ENCODE measurements around the gene TTC39B. TPM values are rescaled to one million over a fixed set of nuclear protein-coding genes. Genes with fewer than 3 reads are reported as not detected.
"Not testable (repeated sequence)": the region's sequence is repeated elsewhere in the genome, so short reads cannot be mapped to it uniquely, and the experiment has no call there.

Gene TTC39B
- 3.2 TPM for total RNA-seq
- long read RNA-seq, full-length matches to known transcripts = 3 of 6 reads
- long read RNA-seq, partial matches to known transcripts = 0 of 6 reads
- long read RNA-seq, other reads (novel, unspliced or antisense) = 3 of 6 reads

- DNase-seq (ENCODE audit: low spot score) = peak; percentile 95
- intact Hi-C loops (cut with DNase I) = loop anchor here (2.0 to 10.0 kb wide), 4 partner anchors 92 to 245 kb away; partner anchors contain the start of genes CCDC171, PSIP1 and SNAPC3
These were observed at the start of gene TTC39B for GRCh38 chr9:15306757-15307522. TSS of gene TTC39B (minus strand) at chr9:15307216. CDS start at chr9:15307125, 91 bp downstream.

GRCh38 chr9:15355669-15356068 is 48.7 kb upstream of the TTC39B start:
- intact Hi-C loops (cut with DNase I) = no loop called here
- no peak for DNase-seq (ENCODE audit: low spot score)

GRCh38 chr9:15354713-15355112 is 47.7 kb upstream of the TTC39B start:
- intact Hi-C loops (cut with DNase I) = no loop called here
- no peak for DNase-seq (ENCODE audit: low spot score)

- intact Hi-C loops (cut with DNase I) = no loop called here
- no peak for DNase-seq (ENCODE audit: low spot score)
These were observed 46.9 kb upstream of the TTC39B start for GRCh38 chr9:15353892-15354291.

GRCh38 chr9:15352306-15352705 is 45.3 kb upstream of the TTC39B start:
- intact Hi-C loops (cut with DNase I) = no loop called here
- no peak for DNase-seq (ENCODE audit: low spot score)

GRCh38 chr9:15349892-15350761 is 43.1 kb upstream of the TTC39B start:
- intact Hi-C loops (cut with DNase I) = no loop called here
- no peak for DNase-seq (ENCODE audit: low spot score)

- no peak for DNase-seq (ENCODE audit: low spot score)
- intact Hi-C loops (cut with DNase I) = no loop called here
These were observed 39.8 kb upstream of the TTC39B start for GRCh38 chr9:15346837-15347236.

- intact Hi-C loops (cut with DNase I) = no loop called here
- DNase-seq (ENCODE audit: low spot score) = no peak
These were observed 37.2 kb upstream of the TTC39B start for GRCh38 chr9:15344191-15344590.

GRCh38 chr9:15333376-15333881 is 26.4 kb upstream of the TTC39B start:
- DNase-seq (ENCODE audit: low spot score) = no peak
- intact Hi-C loops (cut with DNase I) = no loop called here

- intact Hi-C loops (cut with DNase I) = no loop called here
- DNase-seq (ENCODE audit: low spot score) = no peak
These were observed 25.9 kb upstream of the TTC39B start for GRCh38 chr9:15332939-15333338.

GRCh38 chr9:15329539-15330109 is 22.6 kb upstream of the TTC39B start:
- DNase-seq (ENCODE audit: low spot score) = no peak
- intact Hi-C loops (cut with DNase I) = no loop called here

- DNase-seq (ENCODE audit: low spot score) = no peak
- intact Hi-C loops (cut with DNase I) = no loop called here
These were observed 21.9 kb upstream of the TTC39B start for GRCh38 chr9:15328946-15329345.

- DNase-seq (ENCODE audit: low spot score) = not testable (repeated sequence)
These were observed 15.7 kb upstream of the TTC39B start for GRCh38 chr9:15322695-15323094.

GRCh38 chr9:15319661-15320060 is 12.6 kb upstream of the TTC39B start:
- DNase-seq (ENCODE audit: low spot score); intact Hi-C loops (cut with DNase I): not testable (repeated sequence)

More at GRCh38 chr9:15322695-15323094, 15.7 kb upstream of the TTC39B start:
- intact Hi-C loops (cut with DNase I) = not testable (repeated sequence)

- DNase-seq (ENCODE audit: low spot score) = no peak
- intact Hi-C loops (cut with DNase I) = no loop called here
These were observed 10.8 kb upstream of the TTC39B start for GRCh38 chr9:15317836-15318235.

- intact Hi-C loops (cut with DNase I) = no loop called here
These were observed 4.6 kb upstream of the TTC39B start for GRCh38 chr9:15311607-15312006.

GRCh38 chr9:15310107-15310850 is 3.3 kb upstream of the TTC39B start:
- intact Hi-C loops (cut with DNase I) = no loop called here
- DNase-seq (ENCODE audit: low spot score) = no peak

More at GRCh38 chr9:15311607-15312006, 4.6 kb upstream of the TTC39B start:
- no peak for DNase-seq (ENCODE audit: low spot score)

GRCh38 chr9:15308511-15308910 is 1.5 kb upstream of the TTC39B start:
- DNase-seq (ENCODE audit: low spot score) = no peak
- intact Hi-C loops (cut with DNase I) = loop anchor here (5.0 to 10.0 kb wide), 3 partner anchors 94 to 244 kb away; partner anchors contain the start of genes CCDC171 and SNAPC3

GRCh38 chr9:15307523-15307841 is 466 bp upstream of the TTC39B start:
- no peak for DNase-seq (ENCODE audit: low spot score)
- intact Hi-C loops (cut with DNase I) = loop anchor here (2.0 to 10.0 kb wide), 4 partner anchors 93 to 245 kb away; partner anchors contain the start of genes CCDC171, PSIP1 and SNAPC3

All from cardiac septum (tissue), 1 donor.